Inflammatory macrophage treated with lipopolysaccharide for 4 hours (primary cell): ENCODE measurements around the gene KCNQ1.

Experiments used
- DNase-seq: peaks from one replicate; pipeline ENCODE4 v3.0.0-alpha.2; 2020

The KCNQ1 gene

DNA sequence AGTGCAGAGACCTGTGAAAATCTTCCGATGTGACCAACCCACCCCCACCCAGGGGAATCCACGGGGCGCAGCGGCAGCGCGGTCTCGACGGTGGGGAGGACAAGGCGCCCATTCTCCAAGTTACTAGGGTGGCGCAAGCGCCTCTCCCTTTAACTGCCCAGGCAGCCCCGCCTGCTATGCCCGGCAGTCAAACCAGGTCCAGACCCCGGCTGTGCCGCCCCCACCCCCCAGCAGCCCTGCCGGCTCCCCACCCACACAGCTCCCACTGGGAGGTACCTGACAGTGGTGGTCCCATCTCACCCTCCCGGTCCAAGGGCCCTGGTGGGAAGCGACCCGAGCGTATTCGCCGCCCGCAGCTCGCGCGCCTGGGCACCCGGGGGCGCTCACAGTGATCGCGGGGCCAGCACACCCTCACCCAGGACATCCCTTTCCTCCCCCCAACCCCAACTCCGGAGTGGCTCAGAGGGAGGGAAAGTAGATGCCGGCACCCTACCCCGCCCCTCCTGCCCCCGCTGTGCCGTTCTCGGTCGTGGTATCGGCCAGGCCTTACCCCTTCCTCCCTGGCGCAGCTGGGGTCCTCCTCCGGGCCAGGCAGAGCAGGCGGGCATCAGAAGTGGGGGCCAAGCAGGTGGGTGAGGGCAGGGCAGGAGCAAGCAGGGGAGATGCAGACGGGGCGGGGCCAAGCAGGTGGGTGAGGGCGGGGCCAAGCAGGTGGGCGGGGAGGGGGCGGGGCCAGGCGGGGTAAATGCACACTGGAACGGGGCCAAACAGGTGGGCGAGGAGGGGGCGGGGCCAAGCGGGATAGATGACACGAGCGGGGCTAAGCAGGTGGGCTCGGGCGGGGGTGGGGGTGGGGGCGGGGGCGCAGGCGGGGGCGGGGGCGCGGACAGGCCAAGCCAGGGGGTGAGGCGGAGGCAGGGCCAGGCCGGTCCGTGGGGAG lies 657 bp upstream of the KCNQ1 start, which contains the start of gene TRPM5:
Gene TRPM5 (minus strand): TSS at position 634 of the 940 bp plus-strand sequence. CDS start 21,478 bp downstream, outside the sequence.
- DNase-seq, result no peak

DNA sequence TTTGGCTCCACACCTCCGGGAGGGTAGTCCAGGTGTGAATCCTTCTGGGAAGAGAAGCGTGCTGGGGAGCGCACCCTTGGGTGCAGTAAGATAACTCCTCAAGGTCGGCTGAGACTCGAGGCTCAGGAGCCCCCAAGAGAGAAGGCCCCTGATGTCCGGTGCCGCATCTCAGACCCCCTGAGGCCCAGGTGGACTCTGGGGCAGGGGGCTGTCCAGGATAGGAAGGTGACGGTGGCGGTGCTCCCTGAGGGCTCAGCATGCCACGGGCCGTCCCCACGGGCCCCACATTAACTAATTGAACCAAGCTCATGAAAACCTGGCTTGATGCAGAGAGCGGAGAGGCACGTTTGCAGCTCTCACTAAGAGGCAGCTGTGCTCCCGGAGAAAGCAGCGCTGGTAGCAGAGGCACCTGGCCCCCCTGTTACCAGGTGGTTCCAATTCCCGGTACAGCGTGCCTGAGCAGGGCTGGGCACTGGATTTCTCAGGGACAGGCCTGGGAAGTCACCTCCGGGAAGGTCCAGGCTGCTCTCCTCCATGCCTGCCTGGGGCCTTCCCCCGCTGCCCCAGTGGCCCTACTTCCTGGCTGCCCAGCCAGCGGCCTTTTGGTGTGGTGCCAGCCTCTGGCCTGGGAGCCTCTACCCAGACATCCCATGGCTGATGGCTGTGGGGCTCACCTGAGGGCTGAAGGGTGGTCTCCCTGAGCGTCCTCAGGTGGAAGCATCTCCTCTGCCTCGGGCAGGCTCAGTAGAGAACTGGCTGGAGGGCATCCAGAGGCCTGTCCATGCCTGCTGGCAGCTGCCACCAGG lies 1.1 kb downstream of the KCNQ1 start:
- DNase-seq, result no peak

DNA sequence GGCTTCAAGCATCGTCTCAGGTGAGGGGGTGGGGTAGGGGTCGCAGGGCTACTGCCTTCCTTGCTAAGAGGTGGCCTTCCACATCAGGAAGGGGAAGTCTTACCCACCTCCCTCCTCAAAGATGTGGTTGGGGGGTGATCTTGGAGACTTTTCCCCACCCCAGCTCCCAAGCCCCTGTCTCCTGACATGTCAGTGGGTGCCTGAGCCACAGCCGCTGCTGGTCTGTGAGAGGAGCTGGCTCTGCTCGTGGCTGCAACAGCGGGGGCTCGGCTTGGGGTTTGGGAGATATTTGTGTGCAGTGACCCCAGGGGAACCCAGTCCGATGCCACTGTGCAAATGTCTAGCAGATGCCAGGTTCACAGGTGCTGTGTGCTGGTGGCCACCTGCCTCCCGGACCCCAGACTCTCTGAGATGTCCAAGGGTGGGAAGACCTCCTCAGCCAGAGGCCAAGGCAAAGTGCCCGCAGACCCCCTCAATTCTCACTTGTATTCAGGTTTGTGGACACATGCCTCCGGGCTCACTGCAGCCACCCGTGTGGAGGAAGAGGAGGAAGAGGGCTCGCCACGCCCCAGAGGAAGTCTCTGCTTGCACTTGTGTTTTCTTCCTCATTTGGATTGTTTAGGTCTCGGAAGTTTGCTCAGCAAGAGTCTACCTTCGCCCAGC lies 1.9 kb downstream of the KCNQ1 start:
- DNase-seq, result peak; percentile 51

DNA sequence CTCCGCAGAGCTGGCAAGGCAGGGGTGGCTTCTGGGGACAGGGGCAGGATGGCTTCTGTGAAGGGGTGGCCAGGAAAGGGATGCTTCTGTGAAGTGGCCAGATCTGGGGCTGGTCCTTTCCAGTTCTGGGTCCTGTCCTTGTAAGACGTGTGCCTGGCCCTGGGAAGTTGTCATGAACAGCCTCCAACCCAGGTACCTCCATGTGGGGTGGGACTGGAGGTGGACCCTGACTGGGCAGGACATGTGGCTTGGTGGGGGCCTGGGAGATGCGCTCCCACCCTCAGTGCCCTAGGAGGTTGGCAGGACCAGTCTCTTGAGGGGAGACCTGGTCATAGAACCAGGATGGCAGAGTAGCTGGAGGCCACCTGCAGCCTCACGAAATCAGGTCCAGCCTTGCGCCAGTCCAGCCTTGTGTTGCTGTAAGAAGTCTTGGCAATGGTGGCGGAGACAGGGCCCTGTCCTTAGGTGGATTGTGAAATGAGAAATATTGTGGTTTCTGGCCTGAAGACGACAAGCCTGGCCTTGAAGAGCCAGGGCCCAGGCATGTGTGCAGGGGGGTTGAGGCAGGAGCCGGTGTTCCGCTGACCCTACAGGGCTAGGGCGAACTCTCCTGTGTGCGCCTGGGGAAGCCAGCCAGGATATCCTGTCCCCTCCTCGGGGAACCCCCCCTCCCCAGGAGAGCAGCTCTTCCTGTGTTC lies 2.6 kb downstream of the KCNQ1 start:
- DNase-seq, result peak; percentile 34

DNA sequence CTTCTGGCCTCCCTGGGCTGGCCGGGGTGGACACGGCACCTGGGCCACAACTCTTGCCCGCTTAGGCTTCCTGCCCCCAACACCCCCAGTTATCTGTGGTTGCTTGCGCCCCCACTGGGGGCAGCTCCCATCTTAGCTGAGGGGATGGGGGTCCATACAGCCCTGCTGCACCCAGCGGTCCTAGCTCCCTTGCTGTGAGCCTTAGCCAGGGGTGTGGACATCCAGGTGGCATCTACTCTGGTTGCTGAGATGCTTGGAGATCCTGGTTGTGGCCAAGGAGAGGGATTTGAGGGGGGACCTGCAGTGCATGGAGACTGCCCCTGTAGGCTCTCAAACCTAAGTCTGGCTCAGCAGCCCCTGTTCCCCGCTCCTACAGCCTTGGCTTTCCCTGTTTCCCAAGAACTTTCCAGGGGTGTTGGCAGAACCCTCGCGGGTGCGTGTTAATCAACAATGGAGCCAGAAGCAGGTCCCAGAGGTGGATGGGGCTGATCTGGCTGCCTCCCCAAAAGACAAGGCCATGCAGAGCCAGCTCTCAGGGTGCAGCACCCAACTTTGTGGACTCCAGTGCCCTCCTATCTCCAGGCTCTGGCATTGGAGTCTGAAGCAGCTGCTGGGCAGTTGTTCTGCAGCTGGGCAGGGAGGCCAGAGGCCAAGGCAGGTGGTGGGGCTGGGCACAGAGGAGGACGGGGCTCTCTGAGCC lies 3.3 kb downstream of the KCNQ1 start:
- DNase-seq, result no peak

GRCh38 chr11:2448661-2449547 lies 4.1 kb downstream of the KCNQ1 start:
- DNase-seq, result no peak

- DNase-seq, result no peak
Observed at GRCh38 chr11:2449548-2450320, 4.9 kb downstream of the KCNQ1 start.

GRCh38 chr11:2450321-2451041 lies 5.7 kb downstream of the KCNQ1 start:
- no peak for DNase-seq

GRCh38 chr11:2451336-2451735 lies 6.5 kb downstream of the KCNQ1 start:
- DNase-seq, result no peak

GRCh38 chr11:2451916-2452315 lies 7.1 kb downstream of the KCNQ1 start:
- DNase-seq, result no peak

DNA sequence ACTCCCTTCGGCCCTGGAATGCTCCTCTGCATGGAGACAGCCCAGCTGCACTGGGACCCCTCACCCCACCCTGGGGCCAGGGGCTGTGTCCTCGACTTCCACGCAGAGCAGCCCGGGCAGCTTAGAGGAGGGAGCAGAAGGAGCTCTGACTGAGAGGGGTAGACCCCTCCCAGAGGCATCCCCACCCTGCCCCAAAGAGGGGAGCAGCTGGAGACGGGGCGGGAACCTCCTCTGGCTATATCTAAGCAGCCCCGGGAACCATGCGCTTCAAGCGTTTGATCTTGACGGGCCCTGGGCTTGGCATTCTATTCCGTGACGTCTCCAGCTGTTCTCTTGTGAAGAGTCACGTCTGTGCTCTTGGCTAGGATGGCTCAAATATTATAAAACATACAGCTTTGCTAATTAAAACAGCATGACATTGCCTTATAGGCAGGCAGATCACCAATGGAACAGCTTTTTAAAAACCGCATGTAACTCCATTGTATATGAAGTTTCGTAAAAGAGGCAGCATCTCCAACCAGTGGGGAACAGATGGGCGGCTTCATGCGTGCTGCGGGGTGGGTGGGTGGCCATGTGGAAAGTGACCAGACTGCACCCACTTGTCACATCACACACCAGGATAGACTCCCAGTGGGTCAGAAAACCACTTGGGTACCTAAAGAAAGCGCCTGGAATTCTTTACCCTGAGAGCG lies 7.7 kb downstream of the KCNQ1 start:
- DNase-seq, result no peak

DNA sequence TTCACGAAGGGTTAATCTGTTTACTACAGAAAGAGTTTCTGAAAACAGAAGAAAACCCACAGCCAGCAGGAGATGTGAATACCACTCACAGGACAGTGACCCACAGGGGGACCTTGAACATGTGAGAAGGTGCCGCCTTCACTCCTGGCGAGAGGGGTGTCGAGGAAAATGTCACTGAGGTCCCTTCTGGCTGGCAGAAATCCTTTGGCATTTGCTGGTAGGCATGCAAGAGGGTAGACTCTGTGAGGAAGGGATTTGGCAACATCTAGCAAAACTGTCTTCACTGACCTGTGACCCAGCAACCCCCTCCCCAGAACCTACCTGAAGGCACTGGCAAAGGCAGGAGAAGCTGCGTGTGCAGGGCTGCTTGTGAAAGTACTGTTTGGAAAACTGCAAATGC lies 8.6 kb downstream of the KCNQ1 start:
- DNase-seq, result no peak

GRCh38 chr11:2458321-2458720 lies 13.5 kb downstream of the KCNQ1 start:
- DNase-seq, result no peak

GRCh38 chr11:2459016-2459725 lies 14.4 kb downstream of the KCNQ1 start:
- DNase-seq, result peak; percentile 23

DNA sequence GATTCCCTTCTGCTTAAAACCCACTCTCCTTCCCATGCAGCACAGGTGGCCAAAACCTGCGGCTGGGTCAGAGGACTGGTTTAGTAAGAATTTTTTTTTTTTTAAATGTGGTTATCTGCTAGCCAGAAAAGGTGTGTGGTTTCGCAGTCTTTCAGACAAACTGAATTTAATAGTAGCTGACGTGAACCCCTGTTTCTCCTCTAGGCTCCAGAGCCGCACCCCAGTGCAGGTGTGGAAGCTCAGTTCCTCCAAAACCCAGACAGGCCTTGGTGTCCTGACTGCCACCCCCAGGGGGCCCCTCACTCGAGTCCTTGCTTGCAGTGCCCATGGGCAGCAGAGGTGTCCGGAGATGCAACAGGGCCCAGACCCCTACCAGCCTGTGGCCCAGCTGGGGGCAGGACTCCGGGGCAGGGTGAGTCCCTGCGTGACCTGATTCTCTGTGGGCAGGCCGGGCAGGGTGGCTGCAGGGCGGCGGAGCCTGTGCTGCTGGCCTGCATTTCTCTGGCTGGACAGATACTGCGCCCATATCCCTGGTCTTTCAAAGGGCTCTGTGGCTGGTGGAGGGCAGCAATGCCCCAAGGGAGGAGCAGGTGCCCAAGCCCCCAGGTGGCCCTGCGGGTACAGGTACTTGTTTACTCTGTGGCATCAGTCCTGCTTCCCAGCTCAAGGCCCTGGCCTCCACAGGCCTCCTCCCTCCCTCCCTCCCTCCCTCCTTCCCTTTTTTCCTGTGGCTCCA lies 15.2 kb downstream of the KCNQ1 start:
- DNase-seq, result no peak

DNA sequence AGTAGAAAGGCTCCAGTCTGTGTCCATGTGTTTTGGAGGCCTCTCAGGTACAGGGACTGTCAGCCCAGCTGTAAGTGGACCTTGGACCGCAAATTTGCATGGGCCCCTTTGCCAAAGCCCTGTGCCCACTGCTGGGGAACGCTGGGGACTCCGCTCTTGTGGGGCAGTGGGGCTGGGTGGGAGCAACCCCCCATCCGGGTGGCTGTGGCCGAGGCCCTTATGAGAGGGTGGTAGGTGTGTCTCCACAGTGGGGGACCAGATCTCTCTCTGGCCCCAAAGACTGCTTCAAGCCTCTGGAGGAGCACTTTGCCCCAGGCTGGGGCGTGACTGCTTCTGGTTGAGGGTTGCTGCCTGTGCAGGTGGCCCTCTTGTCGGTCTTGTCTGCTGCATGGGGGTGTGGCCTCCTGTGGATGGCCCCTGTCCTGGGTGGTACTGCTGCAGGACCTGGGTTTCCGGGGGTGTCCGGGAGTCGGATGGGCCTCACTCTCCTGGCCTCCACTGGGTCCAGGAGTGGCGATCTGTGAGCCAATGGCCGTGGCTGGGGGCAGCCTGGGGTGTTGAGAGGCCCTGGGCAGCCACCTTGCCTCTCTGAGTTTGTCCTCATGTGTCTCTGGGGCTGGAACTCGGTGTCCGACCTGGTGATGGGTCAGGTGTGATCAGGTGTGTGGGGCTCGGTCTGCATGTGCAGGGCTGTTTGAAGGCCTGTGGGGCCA lies 15.9 kb downstream of the KCNQ1 start:
- no peak for DNase-seq
